NCI-H2196 (cell line): Measurements from ENCODE around the gene CD19.
"Not testable (repeated sequence)": the region's sequence is repeated elsewhere in the genome, so short reads cannot be mapped to it uniquely, and the experiment has no call there.

Source experiments
- DNase-seq: peaks from one replicate; lab custom pipeline; 2025; ENCODE audit not compliant: unreplicated experiment; lab: John Stamatoyannopoulos, UW

The CD19 gene

DNA sequence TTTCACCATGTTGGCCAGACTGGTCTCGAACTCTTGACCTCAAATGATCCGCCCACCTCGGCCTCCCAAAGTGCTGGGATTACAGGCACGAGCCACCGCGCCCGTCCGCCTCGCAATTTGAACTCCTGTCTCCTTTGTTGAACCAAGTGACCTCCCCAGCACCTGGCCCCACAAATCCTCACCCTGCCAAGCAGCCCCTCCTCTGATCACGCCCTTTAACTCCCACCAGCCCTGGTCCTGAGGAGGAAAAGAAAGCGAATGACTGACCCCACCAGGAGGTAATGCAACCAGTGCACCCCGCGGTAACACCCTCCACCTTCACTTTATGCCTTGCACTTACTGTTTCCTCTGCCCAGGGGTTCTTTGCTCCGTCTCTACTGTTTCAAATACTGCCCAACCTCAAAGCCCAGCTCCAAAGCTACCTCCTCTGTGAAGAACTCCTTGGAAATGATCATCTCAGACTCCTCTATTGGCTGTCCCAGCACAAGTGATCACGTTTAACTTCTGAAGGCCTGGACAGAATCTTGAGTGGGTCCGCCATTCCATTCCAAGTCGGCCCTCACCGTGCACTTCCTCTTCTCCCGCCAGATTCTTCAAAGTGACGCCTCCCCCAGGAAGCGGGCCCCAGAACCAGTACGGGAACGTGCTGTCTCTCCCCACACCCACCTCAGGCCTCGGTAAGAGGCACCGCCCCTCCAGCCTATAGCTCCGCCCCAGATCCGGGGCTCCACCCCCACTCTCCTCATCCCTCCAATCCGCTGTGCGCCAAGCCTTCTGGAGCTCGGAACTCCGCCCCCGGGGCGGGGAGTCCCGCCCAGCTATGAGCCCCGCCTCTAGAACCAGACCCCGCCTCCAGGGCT, 4.4 kb downstream of the CD19 start:
- peak; percentile 48 for DNase-seq

DNA sequence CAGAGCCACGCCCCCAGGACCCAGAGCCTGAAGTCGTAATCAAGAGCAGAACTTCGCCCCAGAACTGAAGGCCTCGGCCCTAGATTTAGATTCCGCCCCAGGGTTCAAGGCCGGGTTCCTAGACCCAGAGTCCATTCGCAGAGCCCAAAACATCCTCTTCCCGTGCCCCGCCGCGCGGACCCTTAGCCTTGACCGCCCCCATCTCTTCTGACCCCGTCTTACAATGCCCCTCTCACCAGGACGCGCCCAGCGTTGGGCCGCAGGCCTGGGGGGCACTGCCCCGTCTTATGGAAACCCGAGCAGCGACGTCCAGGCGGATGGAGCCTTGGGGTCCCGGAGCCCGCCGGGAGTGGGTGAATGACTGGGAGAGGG, 5.0 kb downstream of the CD19 start:
- no peak for DNase-seq

- no peak for DNase-seq
Observed at GRCh38 chr16:28937222-28937876, 5.6 kb downstream of the CD19 start.

- no peak for DNase-seq
Observed at GRCh38 chr16:28938721-28939120, 7.0 kb downstream of the CD19 start.

DNA sequence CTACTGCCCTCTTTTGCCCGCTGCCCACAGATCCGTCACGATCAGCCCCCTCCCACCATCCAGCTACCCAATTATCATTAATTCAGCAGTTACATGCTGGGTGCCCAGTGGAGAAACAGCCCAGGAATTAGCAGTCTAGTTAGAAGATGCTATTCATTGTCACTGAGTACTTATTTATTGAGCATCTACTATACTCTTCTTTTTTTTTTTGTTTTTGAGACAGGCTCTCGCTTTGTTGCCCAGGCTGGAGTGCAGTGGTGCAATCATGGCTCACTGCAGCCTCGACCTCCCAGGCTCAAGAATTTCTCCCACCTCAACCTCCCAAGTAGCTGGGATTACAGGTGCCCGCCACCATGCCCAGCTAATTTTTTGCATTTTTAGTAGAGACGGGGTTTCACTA, 8.1 kb downstream of the CD19 start:
- DNase-seq, result not testable (repeated sequence)

GRCh38 chr16:28943281-28943680, 11.5 kb downstream of the CD19 start:
- DNase-seq, result no peak

DNA sequence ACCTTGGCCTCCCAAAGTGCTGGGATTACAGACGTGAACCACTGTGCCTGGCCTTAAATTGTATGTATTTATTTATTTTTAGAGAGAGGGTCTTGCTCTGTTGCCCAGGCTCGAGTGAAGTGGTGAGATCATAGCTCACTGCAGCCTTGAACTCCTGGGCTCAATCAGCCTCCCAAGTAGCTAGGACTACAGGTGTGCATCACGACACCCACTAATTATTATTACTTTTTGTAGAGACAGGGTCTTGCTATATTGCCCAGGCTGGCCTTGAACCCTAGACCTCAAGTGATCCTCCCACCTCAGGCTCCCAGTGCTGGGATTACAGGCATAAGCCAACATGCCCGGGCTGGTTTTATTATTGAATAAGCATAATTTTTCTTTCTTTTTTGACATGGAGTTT, 14.9 kb downstream of the CD19 start:
- DNase-seq, result no peak

GRCh38 chr16:28950648-28951409, 19.1 kb downstream of the CD19 start, which contains the start of gene NFATC2IP:
TSS of gene NFATC2IP (plus strand) at chr16:28950937. CDS start at chr16:28951012, 75 bp downstream.
- DNase-seq, result peak; percentile 99

- DNase-seq, result no peak
Observed at GRCh38 chr16:28951410-28951943, 19.7 kb downstream of the CD19 start.

GRCh38 chr16:28958216-28958615, 26.4 kb downstream of the CD19 start:
- DNase-seq, result no peak

- DNase-seq, result no peak
Observed at GRCh38 chr16:28958836-28959235, 27.1 kb downstream of the CD19 start.

DNA sequence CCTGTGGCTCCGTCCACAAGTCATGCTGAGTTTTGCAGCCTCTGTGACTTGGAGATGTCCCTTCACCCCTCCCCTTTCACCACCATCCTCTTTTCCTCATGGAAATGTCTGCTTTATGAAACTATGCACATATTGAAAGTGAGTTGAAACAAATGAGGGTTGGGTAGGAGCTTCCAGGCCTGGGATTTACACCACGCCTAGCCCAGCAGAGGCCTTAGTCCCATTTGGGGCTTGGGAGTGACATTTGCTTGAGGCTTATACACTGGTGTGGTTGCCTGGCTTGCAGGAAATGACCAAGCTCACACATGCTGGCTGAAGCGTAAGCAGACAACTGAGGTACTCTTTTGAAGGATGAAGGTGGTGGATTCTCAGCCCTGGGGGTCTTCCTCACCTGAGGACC, 32.3 kb downstream of the CD19 start:
- DNase-seq, result no peak

DNA sequence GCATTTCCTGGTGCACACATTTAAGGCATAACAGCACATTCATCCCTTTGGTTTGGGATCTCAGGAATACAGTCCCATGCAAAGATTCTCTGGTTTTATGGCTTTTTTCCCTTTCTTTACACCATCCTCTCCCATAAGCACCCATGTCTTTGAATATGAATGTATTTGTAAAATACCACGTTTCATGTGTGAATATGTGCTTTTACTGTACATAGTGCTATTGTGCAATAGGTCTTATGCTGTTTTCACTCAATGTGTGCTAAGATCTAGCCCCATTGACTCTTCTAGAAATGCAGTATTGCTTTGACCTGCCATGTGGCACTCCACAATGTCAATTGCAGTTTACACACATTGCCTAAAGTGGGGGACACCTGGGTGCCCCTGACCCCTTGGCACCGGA, 32.7 kb downstream of the CD19 start:
- DNase-seq, result no peak

- DNase-seq, result no peak
Observed at GRCh38 chr16:28967156-28967555, 35.4 kb downstream of the CD19 start.

DNA sequence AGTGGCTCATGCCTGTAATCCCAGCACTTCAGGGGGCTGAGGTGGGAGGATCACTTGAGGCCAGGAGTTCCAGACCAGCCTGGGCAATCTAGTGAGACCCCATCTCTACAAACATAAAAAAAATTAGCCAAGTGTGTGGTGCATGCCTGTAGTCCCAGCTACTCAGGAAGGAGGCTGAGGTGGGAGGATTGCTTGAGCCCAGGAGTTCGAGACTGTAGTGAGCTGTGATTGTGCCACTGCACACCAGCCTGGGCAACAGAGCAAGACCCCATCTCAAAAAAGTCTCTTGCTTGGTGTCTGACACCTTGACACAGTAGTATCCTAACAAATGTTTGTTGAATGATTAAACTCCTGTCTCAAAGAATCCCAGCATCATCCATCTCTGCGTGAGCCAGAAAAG, 37.9 kb downstream of the CD19 start:
- DNase-seq, result not testable (repeated sequence)

- peak; percentile 64 for DNase-seq
Observed at GRCh38 chr16:28974007-28974436, 42.3 kb downstream of the CD19 start.

GRCh38 chr16:28974437-28975157, 42.8 kb downstream of the CD19 start, which contains the start of gene SPNS1:
TSS of gene SPNS1 (plus strand) at chr16:28974778. CDS start at chr16:28975152, 374 bp downstream.
- peak; percentile 96 for DNase-seq

GRCh38 chr16:28975158-28975599, 43.4 kb downstream of the CD19 start:
- no peak for DNase-seq

- DNase-seq, result peak; percentile 30
Observed at GRCh38 chr16:28977703-28978662, 46.2 kb downstream of the CD19 start.
